Measurements from ENCODE around the gene NFIL3.

Gene NFIL3

DNA sequence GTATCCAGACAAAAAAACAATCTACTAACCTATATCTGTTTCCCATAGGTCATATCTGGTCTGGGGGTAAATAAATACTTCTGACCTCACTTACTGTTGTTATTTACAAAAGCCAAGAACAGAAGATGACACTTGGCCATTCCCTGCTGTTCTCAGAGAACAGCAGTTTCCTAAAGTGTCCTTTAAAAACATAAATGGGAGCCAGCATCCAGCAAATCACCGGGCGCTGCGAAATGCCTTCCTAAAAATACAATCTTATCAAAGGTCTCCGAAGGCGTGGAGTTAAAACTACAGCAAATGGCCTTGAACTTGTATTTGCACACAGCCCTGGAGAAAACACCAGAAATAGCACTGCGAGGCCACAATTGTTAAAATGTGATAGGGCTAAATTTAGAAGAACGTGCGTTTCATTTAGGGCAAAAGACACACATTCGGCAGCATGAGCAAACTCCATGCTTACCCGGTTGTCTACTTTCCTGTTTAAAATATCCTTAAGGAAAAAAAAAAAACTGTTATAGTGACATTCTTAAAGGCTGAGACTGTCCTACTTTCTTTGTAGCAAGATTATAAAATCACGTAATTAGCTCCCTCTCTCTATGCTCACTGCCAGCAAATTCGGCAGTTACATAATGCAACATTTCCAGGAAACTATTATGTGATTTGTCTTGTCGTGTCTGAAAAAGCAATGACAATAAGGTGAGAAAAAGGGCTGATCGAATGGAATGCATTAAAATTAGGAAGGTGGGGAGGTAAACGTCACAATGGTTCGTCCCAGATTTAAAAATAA lies 1.5 kb downstream of the NFIL3 start:
- no peak for DNase-seq

DNA sequence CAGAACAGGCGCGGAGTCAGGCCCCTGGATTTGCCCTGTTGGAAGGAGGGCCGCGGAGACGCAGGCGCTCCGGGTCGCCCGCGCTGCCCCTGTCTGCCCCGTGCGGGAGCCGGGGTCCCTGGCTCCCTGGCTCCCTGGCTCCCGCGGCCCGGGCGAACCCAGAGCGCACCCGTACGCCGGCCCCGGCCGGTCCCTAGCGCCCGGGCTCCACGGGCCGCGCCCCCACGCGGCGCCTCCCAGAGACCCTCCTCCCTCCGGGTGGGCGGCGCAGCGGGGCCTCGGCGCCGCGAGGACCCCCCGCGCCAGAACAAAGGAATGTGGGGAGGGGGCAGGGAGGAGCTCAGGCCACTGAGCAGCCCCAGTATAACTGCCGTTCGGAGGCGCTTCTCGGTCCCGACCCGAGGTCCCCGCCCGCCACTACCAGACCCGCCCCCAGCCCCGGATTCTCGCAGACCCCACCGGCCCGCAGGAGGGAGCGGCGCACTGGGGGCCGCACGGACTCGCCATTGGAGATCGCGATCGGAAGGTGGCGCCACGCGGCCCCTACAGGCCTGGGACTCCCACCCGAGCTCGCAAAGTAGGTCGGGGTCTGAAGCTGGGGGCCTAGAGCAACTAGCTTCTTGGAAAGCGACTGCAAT lies 2.4 kb downstream of the NFIL3 start:
- DNase-seq, result no peak

GRCh38 chr9:91420501-91421127 lies 3.0 kb downstream of the NFIL3 start:
- no peak for DNase-seq

DNA sequence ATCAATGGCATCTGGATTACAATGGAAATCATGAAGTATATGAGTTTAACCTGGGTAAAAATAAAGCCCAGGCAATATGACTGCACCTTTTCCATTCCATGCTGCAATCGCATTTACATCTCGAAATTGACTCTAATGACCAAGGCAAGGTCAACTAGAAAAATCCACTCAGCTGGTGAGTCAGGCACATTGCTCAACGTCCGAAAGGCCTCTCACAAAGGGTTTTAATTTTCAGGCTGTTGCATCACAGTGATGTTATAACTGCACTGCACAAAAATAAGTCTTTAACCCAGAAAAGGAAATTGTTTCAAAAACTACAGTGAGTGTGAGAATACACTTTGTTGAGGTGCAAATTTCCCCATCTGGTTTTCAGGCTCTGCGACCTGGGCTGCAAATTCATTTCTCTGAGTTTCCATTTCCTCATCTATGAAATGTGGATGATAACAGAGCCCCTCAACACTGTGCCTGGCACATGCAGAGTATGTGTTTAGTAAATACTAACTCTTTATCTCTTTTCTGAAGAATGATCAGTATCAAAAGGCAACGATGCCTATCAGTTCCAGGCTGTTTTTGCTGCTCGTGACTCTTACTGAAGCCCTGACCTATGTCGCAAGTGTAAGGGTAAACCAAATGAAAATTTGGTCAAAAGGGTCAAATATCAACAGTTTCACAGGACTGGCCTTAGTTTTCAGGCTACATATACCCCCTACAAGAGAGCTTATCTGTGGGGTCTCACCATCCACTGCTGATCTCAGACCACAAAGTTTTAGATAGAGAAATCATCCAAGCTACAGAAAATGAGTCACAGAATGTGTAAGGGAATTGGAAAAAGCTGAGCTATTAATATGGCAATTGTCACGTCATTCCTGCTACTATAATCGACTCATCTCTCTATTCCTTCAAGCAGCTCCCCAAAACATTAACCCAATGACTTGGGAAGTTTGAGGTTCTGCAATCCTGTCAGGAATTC lies 4.1 kb downstream of the NFIL3 start:
- DNase-seq, result peak; percentile 16

- DNase-seq, result no peak
Observed at GRCh38 chr9:91418215-91418610, 5.4 kb downstream of the NFIL3 start.

GRCh38 chr9:91417602-91418214 lies 5.9 kb downstream of the NFIL3 start:
- no peak for DNase-seq

DNA sequence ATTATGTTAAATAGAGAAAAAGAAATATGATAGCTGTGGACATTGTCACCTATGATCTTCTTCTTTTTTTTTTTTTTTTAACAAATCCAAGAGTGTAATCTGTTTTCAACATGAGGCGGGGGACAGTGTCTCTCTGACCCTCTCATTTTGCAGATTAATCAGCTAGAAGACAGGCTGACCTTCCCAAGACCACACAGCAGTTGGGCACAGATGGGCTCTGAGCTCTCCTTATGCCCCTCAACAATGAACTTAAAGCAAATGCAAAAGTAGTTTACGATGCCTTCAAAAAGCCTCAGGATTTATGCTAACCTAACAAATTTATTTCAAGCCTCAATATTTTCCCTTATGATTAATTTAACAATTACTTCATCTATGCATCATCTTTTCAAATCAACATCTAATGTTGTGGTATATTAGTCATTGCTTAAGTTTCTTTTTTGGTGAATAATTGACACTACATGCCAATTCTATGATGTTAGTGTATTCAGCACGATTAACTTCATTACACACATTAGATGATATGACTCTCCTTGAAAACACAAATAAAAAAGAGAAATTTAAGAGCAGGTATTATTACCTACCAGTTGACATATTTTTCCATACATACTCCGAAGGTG lies 7.4 kb downstream of the NFIL3 start:
- no peak for DNase-seq

- no peak for DNase-seq
Observed at GRCh38 chr9:91415290-91415689, 8.3 kb downstream of the NFIL3 start.

DNA sequence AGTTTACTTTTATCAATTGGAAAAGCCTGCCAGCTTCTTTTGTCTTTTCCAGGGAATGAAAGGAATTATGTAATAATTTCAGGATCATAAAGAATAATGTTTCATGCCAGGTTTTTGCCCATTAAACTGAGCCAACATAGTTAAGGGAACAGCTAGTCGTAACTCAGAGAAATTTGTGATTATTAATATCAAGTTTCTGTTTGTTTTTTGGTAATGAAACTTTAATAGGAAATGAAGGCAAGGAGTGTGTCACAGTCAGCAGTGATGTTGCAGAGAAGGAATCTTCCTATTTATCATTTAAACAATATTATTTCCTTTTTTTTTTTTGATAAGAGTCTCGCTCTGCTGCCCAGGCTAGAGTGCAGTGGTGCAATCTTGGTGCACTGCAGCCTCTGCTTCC lies 10.7 kb downstream of the NFIL3 start:
- no peak for DNase-seq

GRCh38 chr9:91411096-91411771 lies 12.4 kb downstream of the NFIL3 start:
- DNase-seq, result no peak

- DNase-seq, result no peak
Observed at GRCh38 chr9:91410161-91410560, 13.5 kb downstream of the NFIL3 start.

GRCh38 chr9:91408475-91408874 lies 15.2 kb downstream of the NFIL3 start:
- DNase-seq, result no peak

GRCh38 chr9:91407580-91408318 lies 15.9 kb downstream of the NFIL3 start:
- no peak for DNase-seq

DNA sequence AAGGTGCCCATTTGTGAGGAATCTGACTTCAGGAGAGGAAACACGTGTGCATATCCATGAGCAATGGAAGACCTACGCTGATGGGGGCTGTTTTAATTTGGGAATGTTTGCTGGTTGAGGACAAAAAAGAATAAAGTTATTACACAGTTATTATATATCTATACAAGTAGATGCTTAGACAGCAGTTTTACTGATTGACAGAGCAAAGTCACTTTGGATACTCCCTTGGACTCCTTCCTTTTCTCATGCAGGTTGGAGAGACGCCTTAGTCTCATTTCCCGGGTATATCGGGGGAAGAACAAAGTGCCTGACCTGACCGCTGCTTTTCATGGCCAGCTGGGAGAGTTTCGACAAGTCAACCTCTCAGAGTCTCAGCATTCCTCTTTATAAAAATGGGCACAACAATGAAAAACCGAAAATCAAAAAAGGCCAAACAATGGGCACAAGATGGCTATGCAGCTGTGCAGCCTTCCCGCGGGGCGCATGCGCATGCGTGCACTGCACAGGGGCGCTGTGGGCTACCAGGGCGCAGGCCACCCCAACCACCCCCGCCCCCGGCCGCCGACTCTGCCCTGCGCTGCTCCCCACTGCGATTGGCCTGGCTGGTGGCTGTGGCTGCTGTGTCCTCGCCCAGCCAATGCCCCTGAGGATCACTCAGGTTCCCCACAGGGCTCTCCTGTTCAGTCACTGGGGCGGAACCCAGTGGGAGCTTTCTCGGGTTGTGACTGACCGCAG lies 18.1 kb downstream of the NFIL3 start:
- no peak for DNase-seq

DNA sequence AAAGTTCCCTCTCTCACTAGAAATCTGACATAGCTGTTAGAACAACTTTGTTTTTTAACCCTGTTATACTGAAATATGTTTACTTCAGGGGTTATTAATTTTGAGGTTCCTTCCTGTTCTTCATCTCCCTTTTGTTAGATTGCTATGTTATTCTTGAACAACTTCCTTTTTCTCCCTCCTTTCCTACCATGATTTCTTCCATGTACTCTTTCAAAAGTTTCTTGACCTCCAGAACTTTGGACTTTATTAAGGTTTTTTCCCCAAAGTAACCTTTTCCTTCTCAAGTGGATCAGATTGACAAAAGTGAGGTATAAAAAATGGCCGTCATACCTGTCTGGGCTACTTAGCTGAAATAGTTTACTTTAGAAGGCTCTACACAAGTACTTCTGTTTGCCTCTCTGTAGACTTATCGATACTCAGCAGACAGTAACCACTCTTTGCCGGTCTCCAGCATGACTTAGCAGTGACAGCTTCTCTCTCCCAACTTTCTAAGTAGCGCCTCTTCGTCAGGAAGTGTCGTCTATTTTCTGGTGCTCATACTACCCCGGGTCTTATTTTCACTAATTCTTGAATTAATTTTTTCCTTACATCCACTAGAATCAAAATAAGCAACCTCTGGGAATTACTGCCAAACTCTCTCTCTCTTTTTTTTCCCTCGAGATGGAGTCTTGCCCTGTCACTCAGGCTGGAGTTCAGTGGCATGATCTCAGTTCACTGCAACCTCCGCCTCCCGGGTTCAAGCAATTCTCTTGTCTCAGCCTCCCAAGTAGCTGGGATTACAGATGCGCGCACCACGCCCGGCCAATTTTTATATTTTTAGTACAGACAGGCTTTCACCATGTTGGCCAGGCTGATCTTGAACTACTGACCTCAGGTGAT lies 19.7 kb downstream of the NFIL3 start:
- no peak for DNase-seq

DNA sequence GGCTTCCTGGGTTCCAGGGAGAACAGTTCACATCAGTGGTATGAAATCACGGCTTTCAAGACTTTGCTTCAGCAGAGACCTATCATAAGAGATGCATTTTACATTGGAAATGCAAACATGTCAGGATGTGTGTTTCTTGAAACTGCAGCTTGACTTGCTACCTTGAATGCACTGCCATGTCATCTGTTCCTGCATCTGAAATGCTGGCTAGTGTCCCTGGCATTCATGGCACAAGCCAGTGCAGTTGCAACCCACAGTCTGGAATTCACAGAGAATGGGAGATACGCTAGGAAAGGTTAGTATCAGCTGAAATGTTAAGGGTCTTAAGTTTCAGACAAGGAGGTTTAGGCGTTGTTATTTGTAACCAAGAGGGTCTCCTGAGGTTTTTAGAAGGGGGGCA lies 24.7 kb downstream of the NFIL3 start:
- no peak for DNase-seq

DNA sequence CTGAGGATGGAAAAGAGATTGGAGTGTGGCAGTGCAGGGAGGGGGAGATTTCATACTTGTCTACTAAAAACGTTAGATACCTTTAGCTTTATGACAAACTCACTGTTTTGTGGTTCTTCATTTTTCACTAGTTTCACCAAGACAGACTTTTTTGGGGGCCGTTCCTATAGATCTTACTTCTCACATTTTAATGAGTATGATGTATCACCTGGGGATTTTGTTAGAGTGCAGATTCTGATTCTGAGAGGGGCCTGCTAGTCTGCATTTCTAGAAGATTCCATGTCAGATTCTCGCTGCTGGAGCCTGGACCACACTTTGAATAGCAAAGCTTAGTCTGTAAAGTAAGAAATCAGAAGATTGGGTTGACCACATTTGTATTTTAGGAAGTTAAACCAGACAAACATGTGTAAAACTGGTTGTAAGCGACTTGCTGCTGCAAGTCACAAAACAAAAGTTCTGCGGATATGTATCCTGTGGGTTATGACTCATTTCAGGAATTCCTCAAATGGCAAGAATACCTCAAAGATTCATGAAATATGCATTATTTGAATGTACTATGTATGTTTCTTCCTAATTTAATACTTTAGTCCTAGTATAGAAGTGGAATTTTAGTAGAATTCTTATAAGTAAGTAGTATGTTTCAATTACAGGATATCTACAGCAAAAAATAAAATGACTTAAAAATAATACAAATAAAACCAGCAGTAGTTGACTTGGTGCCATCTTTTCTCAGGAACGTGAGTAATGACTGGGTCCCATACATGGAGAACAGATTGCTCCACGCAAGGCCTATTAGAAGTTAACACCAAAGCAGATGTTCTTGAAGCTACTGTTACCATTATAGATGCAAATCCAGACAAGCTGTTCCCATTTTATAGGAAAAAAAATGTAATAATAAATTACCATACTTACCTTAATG lies 27.8 kb downstream of the NFIL3 start:
- DNase-seq, result no peak

DNA sequence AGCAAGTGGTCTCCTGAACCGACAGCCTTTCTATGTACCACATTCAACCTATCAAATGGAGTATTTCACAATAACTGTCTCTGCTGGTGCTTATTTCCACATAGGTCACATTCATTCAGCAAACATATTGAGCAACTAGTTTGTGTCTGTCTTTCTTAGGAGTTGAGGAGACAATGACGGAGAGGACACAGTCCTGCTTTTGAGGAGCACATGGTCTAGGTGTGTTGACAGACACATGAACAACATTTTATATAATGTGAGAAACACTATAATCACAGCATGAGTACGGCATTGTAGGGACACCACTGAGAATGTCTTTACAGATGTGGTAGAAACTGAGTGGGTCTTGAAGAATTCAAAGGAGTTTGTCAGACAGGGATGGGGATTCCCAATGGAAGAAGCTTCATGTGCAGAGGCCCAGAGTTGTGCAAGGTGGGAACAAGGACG lies 28.5 kb downstream of the NFIL3 start:
- DNase-seq, result no peak

All from stimulated activated naive CD4-positive, alpha-beta T cell treated with Interleukin-2 at 50 U/mL for 16 hours (primary cell).